OCI-LY3 (cell line): Measurements from ENCODE around the gene HAPLN1.

ENCODE experiments used
- H2AFZ ChIP-seq: fragments of 200-600, 300-600 bp; shearing (Covaris generic); 2 replicates; pipeline ENCODE4 v1.6.0; 2014; ENCODE audit warnings: antibody characterized with exemption, low read depth, low read length
- H3K27ac ChIP-seq: fragments of 200-600, 300-600 bp; sonication (generic); 2 replicates; pipeline ENCODE4 v1.5.1; 2014; ENCODE audit warnings: mild to moderate bottlenecking, low read length, moderate library complexity, mixed read lengths
- H3K27me3 ChIP-seq: fragments of 200-600, 300-600 bp; sonication (generic); 2 replicates; pipeline ENCODE4 v1.6.1; 2014; ENCODE audit warnings: low read depth, low read length, mixed read lengths
- H3K36me3 ChIP-seq: fragments of 200-600, 300-600 bp; sonication (generic); replicated peaks from 2 replicates; pipeline ENCODE3; 2014; ENCODE audit warnings: low read depth, low read length, mixed read lengths
- H3K4me1 ChIP-seq: fragments of 300-600, 200-600 bp; sonication (generic); 2 replicates; pipeline ENCODE4 v1.6.1; 2014; ENCODE audit warnings: low read length, mixed read lengths
- H3K4me2 ChIP-seq: fragments of 200-600, 300-600 bp; sonication (generic); 2 replicates; pipeline ENCODE4 v1.6.1; 2014; ENCODE audit warnings: low read length, mixed read lengths
- H3K4me3 ChIP-seq: fragments of 300-600, 200-600 bp; sonication (generic); 2 replicates; pipeline ENCODE4 v1.5.1; 2014; ENCODE audit warnings: antibody characterized with exemption, mild to moderate bottlenecking, low read length, moderate library complexity
- H3K79me2 ChIP-seq: fragments of 300-600, 200-600 bp; shearing (Covaris generic); 2 replicates; pipeline ENCODE4 v1.6.1; 2014; ENCODE audit warnings: mild to moderate bottlenecking, low read length, mixed read lengths
- H3K9ac ChIP-seq: fragments of 300-600, 200-600 bp; shearing (Covaris generic); 2 replicates; pipeline ENCODE4 v1.6.0; 2014; ENCODE audit warnings: mild to moderate bottlenecking, low read length, moderate library complexity
- H3K9me3 ChIP-seq: fragments of 200-600, 300-600 bp; shearing (Covaris generic); 2 replicates; pipeline ENCODE4 v1.6.1; 2014; ENCODE audit warnings: low read length, mixed read lengths; ENCODE audit not compliant: insufficient read depth
- H4K20me1 ChIP-seq: fragments of 200-600, 300-600 bp; sonication (generic); 2 replicates; pipeline ENCODE4 v1.6.1; 2016; ENCODE audit warnings: low read length, mixed read lengths; ENCODE audit not compliant: insufficient read depth
- EZH2phosphoT487 ChIP-seq: fragments of 200-600 bp; shearing (Covaris generic); IDR thresholded peaks from 2 replicates; pipeline ENCODE4 v1.6.1; 2018; ENCODE audit warnings: antibody characterized with exemption, mixed run types, low read depth
- TF ChIP-seq, protein P1 (sequence below): fragments of 200-600, 300-600 bp; sonication (generic); IDR thresholded peaks from 2 replicates; pipeline ENCODE4 v1.5.1; 2014; ENCODE audit warnings: antibody characterized with exemption, low read length, low read depth

Gene HAPLN1

DNA sequence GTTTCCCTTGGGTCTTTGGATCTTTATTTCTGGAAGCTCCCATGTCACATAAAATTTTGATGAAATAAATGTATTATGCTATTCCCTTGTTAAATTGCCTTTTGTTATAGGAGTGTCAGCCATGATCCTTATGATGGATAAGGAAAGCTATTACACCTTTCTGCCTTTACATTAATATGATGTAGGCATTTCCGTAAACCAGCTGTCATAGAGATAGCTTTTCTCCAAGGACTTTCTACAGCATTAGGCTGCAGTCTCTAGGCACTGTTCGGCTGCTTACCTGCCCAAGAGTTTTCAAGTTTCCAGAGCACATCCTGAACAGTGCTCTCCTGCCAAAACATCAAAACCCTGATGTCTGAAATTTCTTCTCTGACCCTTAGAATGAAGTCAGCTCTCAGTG lies 87.4 kb downstream of the HAPLN1 start:
- TF ChIP-seq, protein P1, sequence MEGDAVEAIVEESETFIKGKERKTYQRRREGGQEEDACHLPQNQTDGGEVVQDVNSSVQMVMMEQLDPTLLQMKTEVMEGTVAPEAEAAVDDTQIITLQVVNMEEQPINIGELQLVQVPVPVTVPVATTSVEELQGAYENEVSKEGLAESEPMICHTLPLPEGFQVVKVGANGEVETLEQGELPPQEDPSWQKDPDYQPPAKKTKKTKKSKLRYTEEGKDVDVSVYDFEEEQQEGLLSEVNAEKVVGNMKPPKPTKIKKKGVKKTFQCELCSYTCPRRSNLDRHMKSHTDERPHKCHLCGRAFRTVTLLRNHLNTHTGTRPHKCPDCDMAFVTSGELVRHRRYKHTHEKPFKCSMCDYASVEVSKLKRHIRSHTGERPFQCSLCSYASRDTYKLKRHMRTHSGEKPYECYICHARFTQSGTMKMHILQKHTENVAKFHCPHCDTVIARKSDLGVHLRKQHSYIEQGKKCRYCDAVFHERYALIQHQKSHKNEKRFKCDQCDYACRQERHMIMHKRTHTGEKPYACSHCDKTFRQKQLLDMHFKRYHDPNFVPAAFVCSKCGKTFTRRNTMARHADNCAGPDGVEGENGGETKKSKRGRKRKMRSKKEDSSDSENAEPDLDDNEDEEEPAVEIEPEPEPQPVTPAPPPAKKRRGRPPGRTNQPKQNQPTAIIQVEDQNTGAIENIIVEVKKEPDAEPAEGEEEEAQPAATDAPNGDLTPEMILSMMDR, result no peak
- TF ChIP-seq EZH2phosphoT487, result no peak

DNA sequence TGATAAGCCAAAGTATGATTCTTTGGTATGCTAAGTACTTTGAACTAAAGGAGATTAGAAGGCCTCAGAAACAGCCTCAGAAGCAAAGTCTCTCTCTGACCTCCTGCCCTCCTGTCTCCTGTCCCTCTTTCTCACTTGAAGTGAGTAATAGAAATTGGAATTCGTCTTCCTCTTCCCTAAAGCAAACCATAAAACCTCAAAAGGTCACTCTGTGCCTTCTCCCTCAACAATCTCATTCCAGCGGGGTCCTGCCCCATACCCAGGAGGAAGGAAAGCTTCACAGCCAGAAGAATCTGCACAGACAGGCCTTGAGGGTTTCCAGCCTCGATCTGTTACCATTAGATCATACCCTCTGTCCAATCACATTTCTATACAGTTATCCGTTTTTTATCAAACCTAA lies 87.8 kb downstream of the HAPLN1 start:
- H3K27me3 ChIP-seq, result no peaks in the 10 kb centered on the region
- no peaks in the 10 kb centered on the region for H3K9me3 ChIP-seq
- H3K79me2 ChIP-seq, result no peaks in the 10 kb centered on the region
- no peaks in the 10 kb centered on the region for H3K4me1 ChIP-seq
- TF ChIP-seq, protein P1, result no peak
- TF ChIP-seq EZH2phosphoT487, result no peak
- H4K20me1 ChIP-seq, result no peaks in the 10 kb centered on the region
- H3K27ac ChIP-seq, result no peak overlapping the region
- no peak overlapping the region for H3K4me3 ChIP-seq
- no peaks in the 10 kb centered on the region for H3K36me3 ChIP-seq
- no peak overlapping the region for H2AFZ ChIP-seq
- no peak overlapping the region for H3K4me2 ChIP-seq
- no peak overlapping the region for H3K9ac ChIP-seq

More for the DNA sequence above, 87.4 kb downstream of the HAPLN1 start:
- H3K27ac ChIP-seq, result no peak overlapping the region
- no peaks in the 10 kb centered on the region for H3K9me3 ChIP-seq
- no peak overlapping the region for H3K4me2 ChIP-seq
- no peaks in the 10 kb centered on the region for H3K36me3 ChIP-seq
- H3K79me2 ChIP-seq, result no peaks in the 10 kb centered on the region
- no peaks in the 10 kb centered on the region for H3K27me3 ChIP-seq
- no peak overlapping the region for H3K9ac ChIP-seq
- no peaks in the 10 kb centered on the region for H3K4me1 ChIP-seq
- no peak overlapping the region for H3K4me3 ChIP-seq
- H4K20me1 ChIP-seq, result no peaks in the 10 kb centered on the region
- H2AFZ ChIP-seq, result no peak overlapping the region

DNA sequence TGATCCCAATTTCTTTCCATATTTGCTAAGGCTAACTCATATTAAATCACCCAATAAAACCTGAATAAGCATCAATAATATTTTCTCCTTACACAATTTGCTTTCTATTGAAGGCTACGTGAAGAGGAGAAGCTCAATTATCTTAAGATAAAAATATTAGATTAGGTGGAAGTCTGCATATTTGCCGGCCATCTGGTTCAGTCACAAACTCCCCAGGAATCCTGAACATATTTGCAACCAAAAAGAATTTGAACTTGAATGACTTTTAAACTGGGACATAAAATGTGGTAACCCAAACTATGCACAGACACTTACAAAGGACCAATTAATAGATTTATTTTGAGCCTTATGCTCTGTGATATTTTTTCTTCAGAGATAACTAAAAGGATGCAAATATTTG lies 92.3 kb downstream of the HAPLN1 start:
- no peak overlapping the region for H3K4me2 ChIP-seq
- H4K20me1 ChIP-seq, result no peaks in the 10 kb centered on the region
- H3K9me3 ChIP-seq, result no peaks in the 10 kb centered on the region

DNA sequence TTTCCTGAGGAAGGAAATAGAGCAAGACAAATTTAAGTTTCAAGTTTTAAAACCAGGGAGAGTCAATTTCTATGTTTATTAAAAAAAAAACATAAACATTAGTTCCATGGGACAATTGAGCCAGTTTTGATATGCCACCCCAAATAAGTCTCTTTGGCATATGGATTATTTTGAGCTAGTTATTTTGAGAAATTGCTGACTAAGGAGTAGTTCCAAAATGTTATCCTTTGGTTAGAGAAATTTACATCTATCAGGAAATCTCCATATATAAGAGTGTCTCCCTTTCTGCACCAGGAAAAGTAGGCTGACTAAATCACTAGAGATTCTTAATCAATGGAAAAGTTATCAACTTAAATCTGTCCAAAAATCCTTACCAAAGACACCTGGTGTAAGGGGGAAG lies 105.8 kb downstream of the HAPLN1 start:
- H3K9ac ChIP-seq, result no peak overlapping the region
- no peaks in the 10 kb centered on the region for H3K9me3 ChIP-seq
- no peaks in the 10 kb centered on the region for H3K27me3 ChIP-seq
- H4K20me1 ChIP-seq, result no peaks in the 10 kb centered on the region
- H3K4me1 ChIP-seq, result no peaks in the 10 kb centered on the region
- H3K27ac ChIP-seq, result no peak overlapping the region
- H3K4me2 ChIP-seq, result no peak overlapping the region
- H3K79me2 ChIP-seq, result no peaks in the 10 kb centered on the region
- no peak overlapping the region for H2AFZ ChIP-seq
- TF ChIP-seq, protein P1, result no peak
- TF ChIP-seq EZH2phosphoT487, result no peak
- no peak overlapping the region for H3K4me3 ChIP-seq
- H3K36me3 ChIP-seq, result no peaks in the 10 kb centered on the region

More for the DNA sequence above, 92.3 kb downstream of the HAPLN1 start:
- no peaks in the 10 kb centered on the region for H3K27me3 ChIP-seq
- H3K36me3 ChIP-seq, result no peaks in the 10 kb centered on the region
- TF ChIP-seq, protein P1, result no peak
- TF ChIP-seq EZH2phosphoT487, result no peak
- no peaks in the 10 kb centered on the region for H3K4me1 ChIP-seq
- no peak overlapping the region for H3K4me3 ChIP-seq
- no peak overlapping the region for H3K9ac ChIP-seq
- H3K27ac ChIP-seq, result no peak overlapping the region
- H2AFZ ChIP-seq, result no peak overlapping the region
- H3K79me2 ChIP-seq, result no peaks in the 10 kb centered on the region
